SK-N-SH treated with all-trans-retinoic acid at 6 μM for 48 hours (cell line): Measurements from ENCODE around the gene LEPROT.

Experiments
- ATAC-seq: fragments of 200-7000 bp; cut with Tn5 transposase; 3 replicates; pipeline ENCODE4 v1.9.1; 2020; ENCODE audit warnings: mild to moderate bottlenecking, moderate library complexity
- ARNTL ChIP-seq: fragments of 450-650 bp; formaldehyde crosslinking; IDR thresholded peaks from 2 replicates; pipeline ENCODE4 v1.5.0; 2020; ENCODE audit warnings: low read depth, mild to moderate bottlenecking, moderate library complexity, borderline replicate concordance
- BACH2 ChIP-seq: fragments of 250-450 bp; sonication (Bioruptor Pico); IDR thresholded peaks from 2 replicates; pipeline ENCODE4 v1.9.0; 2021; ENCODE audit warnings: mild to moderate bottlenecking, borderline replicate concordance
- CSRNP3 ChIP-seq: fragments of 250-450 bp; sonication (Bioruptor Pico); IDR thresholded peaks from 2 replicates; pipeline ENCODE4 v1.5.1; 2021; ENCODE audit warnings: mild to moderate bottlenecking, moderate library complexity
- ESRRG ChIP-seq: fragments of 250-450 bp; sonication (Bioruptor Pico); IDR thresholded peaks from 2 replicates; pipeline ENCODE4 v1.6.1; 2021; ENCODE audit warnings: mild to moderate bottlenecking
- GLIS3 ChIP-seq: fragments of 250-450 bp; sonication (Bioruptor Pico); IDR thresholded peaks from 2 replicates; pipeline ENCODE4 v1.5.0; 2020; ENCODE audit warnings: mild to moderate bottlenecking, moderate library complexity
- ISL1 ChIP-seq: fragments of 250-450 bp; sonication (Bioruptor Pico); IDR thresholded peaks from 2 replicates; pipeline ENCODE4 v2.1.2; 2022; ENCODE audit warnings: mild to moderate bottlenecking, moderate library complexity
- OSR1 ChIP-seq: fragments of 250-450 bp; sonication (Bioruptor Pico); IDR thresholded peaks from 2 replicates; pipeline ENCODE4 v1.8.0; 2022; ENCODE audit warnings: moderate library complexity, mild to moderate bottlenecking, inconsistent platforms
- POU6F1 ChIP-seq: fragments of 250-450 bp; sonication (Bioruptor Pico); IDR thresholded peaks from 2 replicates; pipeline ENCODE4 v1.8.0; 2021; ENCODE audit warnings: low read depth, mild to moderate bottlenecking, moderate library complexity, borderline replicate concordance
- PPARA ChIP-seq: fragments of 250-450 bp; sonication (Bioruptor Pico); IDR thresholded peaks from 2 replicates; pipeline ENCODE4 v1.5.0; 2020; ENCODE audit warnings: mild to moderate bottlenecking, borderline replicate concordance
- TCF4 ChIP-seq: fragments of 250-450 bp; sonication (Bioruptor Pico); IDR thresholded peaks from 2 replicates; pipeline ENCODE4 v1.8.0; 2021; ENCODE audit warnings: mild to moderate bottlenecking, moderate library complexity, borderline replicate concordance
- TOX ChIP-seq: fragments of 250-450 bp; sonication (Bioruptor Pico); IDR thresholded peaks from 2 replicates; pipeline ENCODE4 v1.8.0; 2021; ENCODE audit warnings: mild to moderate bottlenecking, moderate library complexity, borderline replicate concordance
- ZC3H10 ChIP-seq: fragments of 250-450 bp; sonication (Bioruptor Pico); IDR thresholded peaks from 2 replicates; pipeline ENCODE4 v1.5.1; 2021; ENCODE audit warnings: mild to moderate bottlenecking, moderate library complexity
- ZFP3 ChIP-seq: fragments of 250-450 bp; sonication (Bioruptor Pico); IDR thresholded peaks from 2 replicates; pipeline ENCODE4 v1.5.0; 2020; ENCODE audit warnings: mild to moderate bottlenecking, moderate library complexity
- ZNF565 ChIP-seq: fragments of 450-650 bp; formaldehyde crosslinking; conservative IDR thresholded peaks from 2 replicates; pipeline ENCODE4 v1.5.0; 2020; ENCODE audit warnings: low read depth, mild to moderate bottlenecking, moderate library complexity
- ZNF70 ChIP-seq: fragments of 450-650 bp; formaldehyde crosslinking; IDR thresholded peaks from 2 replicates; pipeline ENCODE4 v1.5.0; 2020; ENCODE audit warnings: mild to moderate bottlenecking, moderate library complexity
- ZNF8 ChIP-seq: fragments of 450-650 bp; formaldehyde crosslinking; IDR thresholded peaks from 2 replicates; pipeline ENCODE4 v1.5.0; 2020; ENCODE audit warnings: mild to moderate bottlenecking, moderate library complexity
- TF ChIP-seq, protein P1 (sequence below): fragments of 250-450 bp; sonication (Bioruptor Pico); IDR thresholded peaks from 2 replicates; pipeline ENCODE4 v1.8.0; 2020; ENCODE audit warnings: mild to moderate bottlenecking, moderate library complexity, borderline replicate concordance
- TF ChIP-seq, protein P2 (sequence below): fragments of 250-450 bp; sonication (Bioruptor Pico); IDR thresholded peaks from 2 replicates; pipeline ENCODE4 v1.5.1; 2020; ENCODE audit warnings: low read depth, mild to moderate bottlenecking, moderate library complexity
- TF ChIP-seq, protein P3 (sequence below): fragments of 250-450 bp; sonication (Bioruptor Pico); IDR thresholded peaks from 2 replicates; pipeline ENCODE4 v1.5.0; 2020; ENCODE audit warnings: mild to moderate bottlenecking, moderate library complexity

The LEPROT gene

GRCh38 chr1:65412256-65412983 is 8.0 kb upstream of the LEPROT start:
- TF ChIP-seq, protein P1, sequence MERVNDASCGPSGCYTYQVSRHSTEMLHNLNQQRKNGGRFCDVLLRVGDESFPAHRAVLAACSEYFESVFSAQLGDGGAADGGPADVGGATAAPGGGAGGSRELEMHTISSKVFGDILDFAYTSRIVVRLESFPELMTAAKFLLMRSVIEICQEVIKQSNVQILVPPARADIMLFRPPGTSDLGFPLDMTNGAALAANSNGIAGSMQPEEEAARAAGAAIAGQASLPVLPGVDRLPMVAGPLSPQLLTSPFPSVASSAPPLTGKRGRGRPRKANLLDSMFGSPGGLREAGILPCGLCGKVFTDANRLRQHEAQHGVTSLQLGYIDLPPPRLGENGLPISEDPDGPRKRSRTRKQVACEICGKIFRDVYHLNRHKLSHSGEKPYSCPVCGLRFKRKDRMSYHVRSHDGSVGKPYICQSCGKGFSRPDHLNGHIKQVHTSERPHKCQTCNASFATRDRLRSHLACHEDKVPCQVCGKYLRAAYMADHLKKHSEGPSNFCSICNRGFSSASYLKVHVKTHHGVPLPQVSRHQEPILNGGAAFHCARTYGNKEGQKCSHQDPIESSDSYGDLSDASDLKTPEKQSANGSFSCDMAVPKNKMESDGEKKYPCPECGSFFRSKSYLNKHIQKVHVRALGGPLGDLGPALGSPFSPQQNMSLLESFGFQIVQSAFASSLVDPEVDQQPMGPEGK (CRISPR knock-in tag): no peak
- no peak for TF ChIP-seq GLIS3 (CRISPR knock-in tag)
- no peak for TF ChIP-seq ZC3H10 (CRISPR knock-in tag)
- TF ChIP-seq ZFP3 (CRISPR knock-in tag): no peak
- no peak for TF ChIP-seq POU6F1 (CRISPR knock-in tag)
- no peak for TF ChIP-seq ZNF565 (CRISPR knock-in tag)
- TF ChIP-seq OSR1: no peak
- TF ChIP-seq, protein P2, sequence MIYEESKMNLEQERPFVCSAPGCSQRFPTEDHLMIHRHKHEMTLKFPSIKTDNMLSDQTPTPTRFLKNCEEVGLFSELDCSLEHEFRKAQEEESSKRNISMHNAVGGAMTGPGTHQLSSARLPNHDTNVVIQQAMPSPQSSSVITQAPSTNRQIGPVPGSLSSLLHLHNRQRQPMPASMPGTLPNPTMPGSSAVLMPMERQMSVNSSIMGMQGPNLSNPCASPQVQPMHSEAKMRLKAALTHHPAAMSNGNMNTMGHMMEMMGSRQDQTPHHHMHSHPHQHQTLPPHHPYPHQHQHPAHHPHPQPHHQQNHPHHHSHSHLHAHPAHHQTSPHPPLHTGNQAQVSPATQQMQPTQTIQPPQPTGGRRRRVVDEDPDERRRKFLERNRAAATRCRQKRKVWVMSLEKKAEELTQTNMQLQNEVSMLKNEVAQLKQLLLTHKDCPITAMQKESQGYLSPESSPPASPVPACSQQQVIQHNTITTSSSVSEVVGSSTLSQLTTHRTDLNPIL (CRISPR knock-in tag): no peak
- TF ChIP-seq ZNF70: no peak
- no peak for TF ChIP-seq ZNF8 (CRISPR knock-in tag)
- no peak for TF ChIP-seq ESRRG
- TF ChIP-seq CSRNP3: no peak
- no peak for TF ChIP-seq TCF4 (CRISPR knock-in tag)
- ATAC-seq: no peak

DNA sequence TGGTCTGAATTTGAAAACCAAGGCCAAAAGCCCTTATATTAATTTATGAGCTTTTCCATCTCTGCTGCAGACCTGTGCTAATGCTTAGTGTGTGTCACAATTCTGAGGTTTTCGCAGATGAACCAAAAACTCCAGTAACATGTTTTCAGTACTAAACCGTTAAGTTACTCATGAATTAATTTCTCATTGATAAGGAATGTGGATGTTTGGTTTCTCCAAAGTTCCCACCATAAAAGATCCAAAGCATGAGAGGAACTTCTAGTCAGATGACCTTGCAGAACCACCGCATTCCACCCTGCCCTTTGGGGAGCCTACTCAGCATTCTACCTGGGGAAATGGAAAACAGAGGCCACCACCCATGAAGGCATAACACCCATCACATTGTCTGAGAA is 7.5 kb upstream of the LEPROT start:
- no peak for TF ChIP-seq TOX (CRISPR knock-in tag)
- no peak for ATAC-seq

- TF ChIP-seq CSRNP3 (no peak), ARNTL (CRISPR knock-in tag) (no peak), ZC3H10 (CRISPR knock-in tag) (no peak), POU6F1 (CRISPR knock-in tag) (no peak), GLIS3 (CRISPR knock-in tag) (no peak)
- ATAC-seq: no peak
These were observed 5.9 kb upstream of the LEPROT start for GRCh38 chr1:65414538-65414937.

- no peak for ATAC-seq
- TF ChIP-seq OSR1: no peak
- no peak for TF ChIP-seq PPARA (CRISPR knock-in tag)
- TF ChIP-seq BACH2 (CRISPR knock-in tag): no peak
- TF ChIP-seq ISL1 (CRISPR knock-in tag): no peak
- TF ChIP-seq ZFP3 (CRISPR knock-in tag): no peak
- TF ChIP-seq ZNF565 (CRISPR knock-in tag): no peak
- TF ChIP-seq, protein P3, sequence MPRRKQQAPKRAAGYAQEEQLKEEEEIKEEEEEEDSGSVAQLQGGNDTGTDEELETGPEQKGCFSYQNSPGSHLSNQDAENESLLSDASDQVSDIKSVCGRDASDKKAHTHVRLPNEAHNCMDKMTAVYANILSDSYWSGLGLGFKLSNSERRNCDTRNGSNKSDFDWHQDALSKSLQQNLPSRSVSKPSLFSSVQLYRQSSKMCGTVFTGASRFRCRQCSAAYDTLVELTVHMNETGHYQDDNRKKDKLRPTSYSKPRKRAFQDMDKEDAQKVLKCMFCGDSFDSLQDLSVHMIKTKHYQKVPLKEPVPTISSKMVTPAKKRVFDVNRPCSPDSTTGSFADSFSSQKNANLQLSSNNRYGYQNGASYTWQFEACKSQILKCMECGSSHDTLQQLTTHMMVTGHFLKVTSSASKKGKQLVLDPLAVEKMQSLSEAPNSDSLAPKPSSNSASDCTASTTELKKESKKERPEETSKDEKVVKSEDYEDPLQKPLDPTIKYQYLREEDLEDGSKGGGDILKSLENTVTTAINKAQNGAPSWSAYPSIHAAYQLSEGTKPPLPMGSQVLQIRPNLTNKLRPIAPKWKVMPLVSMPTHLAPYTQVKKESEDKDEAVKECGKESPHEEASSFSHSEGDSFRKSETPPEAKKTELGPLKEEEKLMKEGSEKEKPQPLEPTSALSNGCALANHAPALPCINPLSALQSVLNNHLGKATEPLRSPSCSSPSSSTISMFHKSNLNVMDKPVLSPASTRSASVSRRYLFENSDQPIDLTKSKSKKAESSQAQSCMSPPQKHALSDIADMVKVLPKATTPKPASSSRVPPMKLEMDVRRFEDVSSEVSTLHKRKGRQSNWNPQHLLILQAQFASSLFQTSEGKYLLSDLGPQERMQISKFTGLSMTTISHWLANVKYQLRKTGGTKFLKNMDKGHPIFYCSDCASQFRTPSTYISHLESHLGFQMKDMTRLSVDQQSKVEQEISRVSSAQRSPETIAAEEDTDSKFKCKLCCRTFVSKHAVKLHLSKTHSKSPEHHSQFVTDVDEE (CRISPR knock-in tag): no peak
- TF ChIP-seq ESRRG: no peak
- no peak for TF ChIP-seq ARNTL (CRISPR knock-in tag)
- no peak for TF ChIP-seq ZNF8 (CRISPR knock-in tag)
- TF ChIP-seq, protein P1 (CRISPR knock-in tag): no peak
These were observed 3.7 kb upstream of the LEPROT start for GRCh38 chr1:65416767-65417166.
